ENCODE data around the gene UCHL5. TPM values are rescaled to one million over a fixed set of nuclear protein-coding genes. Genes with fewer than 3 reads are reported as not detected.

Gene UCHL5, protein sequence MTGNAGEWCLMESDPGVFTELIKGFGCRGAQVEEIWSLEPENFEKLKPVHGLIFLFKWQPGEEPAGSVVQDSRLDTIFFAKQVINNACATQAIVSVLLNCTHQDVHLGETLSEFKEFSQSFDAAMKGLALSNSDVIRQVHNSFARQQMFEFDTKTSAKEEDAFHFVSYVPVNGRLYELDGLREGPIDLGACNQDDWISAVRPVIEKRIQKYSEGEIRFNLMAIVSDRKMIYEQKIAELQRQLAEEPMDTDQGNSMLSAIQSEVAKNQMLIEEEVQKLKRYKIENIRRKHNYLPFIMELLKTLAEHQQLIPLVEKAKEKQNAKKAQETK
- 20.8 and 21.5 TPM in 2 replicates for total RNA-seq

DNA sequence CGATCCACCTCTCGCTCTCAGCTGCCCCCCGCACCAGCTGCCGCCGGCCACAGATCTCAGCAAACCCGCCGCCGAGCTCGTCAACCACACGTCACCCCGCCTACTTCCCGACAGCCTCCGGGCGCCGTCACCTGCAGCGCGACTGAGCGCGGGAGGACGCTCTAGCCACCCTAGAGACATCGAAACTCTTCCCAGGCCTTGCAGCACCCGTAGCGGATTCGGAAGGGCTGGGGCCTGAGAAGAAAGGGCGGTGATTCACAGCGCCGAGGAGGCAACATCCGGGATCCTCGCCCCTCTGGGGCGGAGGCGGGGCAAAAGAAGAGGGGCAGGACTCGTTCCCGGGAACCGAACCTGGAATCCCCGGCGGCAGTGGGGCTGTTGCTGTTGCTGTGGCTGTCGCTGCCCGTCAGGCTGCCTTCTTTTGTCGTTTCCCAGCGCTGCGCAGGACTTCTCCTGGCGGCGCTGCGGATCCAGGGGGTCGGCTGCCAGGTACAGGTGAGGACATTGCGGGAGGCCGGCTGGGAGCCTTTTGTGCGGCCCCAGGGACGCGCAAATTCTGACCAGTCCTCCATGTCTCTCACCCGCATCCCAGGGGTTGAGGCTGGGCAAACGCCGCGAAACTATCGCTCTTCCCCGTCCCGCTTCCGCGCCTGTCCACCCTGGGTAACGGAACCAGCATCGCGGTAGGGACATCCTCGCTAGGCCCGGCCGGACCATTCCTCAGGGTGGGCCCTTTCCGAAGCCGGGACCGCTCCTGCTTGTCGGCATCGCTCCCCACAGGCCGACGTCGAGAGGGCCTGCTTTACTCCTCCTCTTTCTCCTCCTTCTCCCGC, at the start of gene UCHL5, which contains the start of gene RO60:
Gene UCHL5 (minus strand): TSS at position 79 of the 833 bp plus-strand sequence. CDS start 100 bp downstream, outside the sequence.
Gene RO60 (plus strand): TSS at position 331 of the 833 bp plus-strand sequence. CDS start 9,443 bp downstream, outside the sequence.

DNA sequence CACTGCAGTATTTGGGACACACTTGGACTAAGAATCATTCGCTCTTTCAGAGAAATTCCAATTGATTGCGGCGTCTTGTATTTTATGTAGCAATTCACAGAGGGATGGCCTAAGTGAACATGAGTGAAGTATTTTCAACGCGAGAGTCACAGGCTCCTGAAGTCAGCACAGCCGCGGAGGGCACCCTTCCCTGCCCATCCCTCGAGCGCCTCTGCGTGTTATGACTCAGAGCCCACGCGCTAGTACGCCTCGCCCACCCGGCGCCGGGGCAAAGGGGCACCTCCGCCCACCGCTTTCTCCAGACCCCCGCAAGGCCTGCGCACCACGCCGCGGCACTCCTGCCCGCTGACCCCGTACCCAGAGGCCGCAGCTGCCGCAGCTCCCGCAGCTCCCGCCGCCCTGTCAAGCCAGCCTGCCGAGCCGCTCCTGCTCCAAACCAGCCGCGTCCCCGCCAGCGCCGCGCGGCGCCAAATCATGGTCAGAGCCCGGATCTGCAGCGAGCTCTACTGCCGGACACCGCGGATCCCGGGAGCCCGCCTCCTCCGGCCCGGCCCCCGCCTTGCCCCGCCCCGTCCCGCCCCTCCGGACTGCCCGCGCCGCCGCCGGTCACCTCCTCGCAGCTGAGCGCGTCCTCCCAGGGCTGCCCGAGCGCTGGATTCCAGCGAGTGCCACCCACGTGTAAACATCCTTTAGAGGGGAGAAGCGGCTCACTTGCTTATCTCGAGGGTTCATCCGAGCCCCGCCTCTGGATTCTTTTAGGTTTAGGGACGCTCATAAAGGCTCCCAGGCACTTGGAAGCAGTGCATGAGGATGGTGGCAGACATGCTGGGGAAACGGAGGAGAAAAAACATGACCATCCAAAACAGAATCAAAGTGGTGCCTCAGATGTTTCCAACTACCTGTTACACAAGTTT, 46.0 kb upstream of the UCHL5 start, which contains the start of gene GLRX2:
Gene GLRX2 (minus strand): TSS at position 508 of the 914 bp plus-strand sequence. CDS start 32 bp downstream, at position 476.

Other genes starting within 250 kb of the UCHL5 start
- 55.3 and 55.7 TPM in 2 replicates for gene RO60, start 252 bp upstream of the UCHL5 start, total RNA-seq
- 7.0 and 8.4 TPM in 2 replicates for gene GLRX2, start 46.1 kb upstream of the UCHL5 start, total RNA-seq
- 20.3 and 28.6 TPM in 2 replicates for gene CDC73, start 62.7 kb upstream of the UCHL5 start, total RNA-seq
- gene B3GALT2, start 127.3 kb upstream of the UCHL5 start, total RNA-seq = 0.06 TPM in 1 of 2 replicates, not detected in the other